HepG2 (cell line): ENCODE data around the gene SELENOH. TPM values are rescaled to one million over a fixed set of nuclear protein-coding genes. Genes with fewer than 3 reads are reported as not detected.
A peak's percentile ranks its signal among the peaks of the same experiment; 100 is the strongest.

Source experiments
- ATF3 ChIP-seq: sonication (generic); formaldehyde crosslinking; IDR thresholded peaks from 2 replicates; pipeline ENCODE4 v1.4.0; 2020; ENCODE audit warnings: missing genetic modification reagents
- DMAP1 ChIP-seq: IDR thresholded peaks from 2 replicates; pipeline ENCODE4 v1.6.1; 2016
- DR1 ChIP-seq: sonication (generic); formaldehyde crosslinking; IDR thresholded peaks from 2 replicates; pipeline ENCODE4 v1.8.0; 2021; ENCODE audit warnings: mild to moderate bottlenecking, missing genetic modification reagents, inconsistent platforms
- HDAC1 ChIP-seq: sonication (generic); formaldehyde crosslinking; IDR thresholded peaks from 2 replicates; pipeline ENCODE4 v1.5.1; 2020; ENCODE audit warnings: mild to moderate bottlenecking, missing genetic modification reagents
- IKZF4 ChIP-seq: sonication (generic); formaldehyde crosslinking; IDR thresholded peaks from 2 replicates; pipeline ENCODE4 v1.5.1; 2020; ENCODE audit warnings: borderline replicate concordance, mild to moderate bottlenecking, low read depth, missing genetic modification reagents; ENCODE audit errors: not compliant biosample characterization
- MYNN ChIP-seq: sonication (generic); formaldehyde crosslinking; IDR thresholded peaks from 2 replicates; pipeline ENCODE4 v1.4.0; 2020; ENCODE audit warnings: mild to moderate bottlenecking, low read depth, missing genetic modification reagents
- NFYB ChIP-seq: sonication (generic); formaldehyde crosslinking; IDR thresholded peaks from 2 replicates; pipeline ENCODE4 v1.4.0; 2020; ENCODE audit warnings: missing genetic modification reagents
- POLR2AphosphoS2 ChIP-seq: IDR thresholded peaks from 2 replicates; pipeline ENCODE4 v1.6.1; 2011; ENCODE audit warnings: low read depth, low read length, improper control_type of control experiment
- POLR2AphosphoS5 ChIP-seq: IDR thresholded peaks from 2 replicates; pipeline ENCODE4 v1.6.1; 2012; ENCODE audit warnings: low read depth, low read length
- PRDM10 ChIP-seq: sonication (generic); formaldehyde crosslinking; IDR thresholded peaks from 2 replicates; pipeline ENCODE4 v1.4.0; 2020; ENCODE audit warnings: low read depth, missing genetic modification reagents
- TOE1 ChIP-seq: sonication (generic); formaldehyde crosslinking; IDR thresholded peaks from 2 replicates; pipeline ENCODE4 v1.4.0; 2020; ENCODE audit warnings: mild to moderate bottlenecking, missing genetic modification reagents
- YY1 ChIP-seq: IDR thresholded peaks from 2 replicates; pipeline ENCODE4 v1.6.1; 2011; ENCODE audit warnings: low read length, low read depth, moderate library complexity, mild to moderate bottlenecking; ENCODE audit not compliant: insufficient read depth, insufficient replicate concordance
- ZBTB26 ChIP-seq: IDR thresholded peaks from 2 replicates; pipeline ENCODE4 v1.6.1; 2016; ENCODE audit warnings: missing compliant biosample characterization, missing genetic modification reagents, borderline replicate concordance
- ZMYM4 ChIP-seq: sonication (generic); formaldehyde crosslinking; IDR thresholded peaks from 2 replicates; pipeline ENCODE4 v1.8.1; 2023; ENCODE audit warnings: mild to moderate bottlenecking, missing genetic modification reagents
- ZNF580 ChIP-seq: IDR thresholded peaks from 2 replicates; pipeline ENCODE4 v1.6.1; 2016; ENCODE audit warnings: low read depth, borderline replicate concordance
- ZNF597 ChIP-seq: sonication (generic); formaldehyde crosslinking; IDR thresholded peaks from 2 replicates; pipeline ENCODE4 v1.5.0; 2020; ENCODE audit warnings: missing genetic modification reagents
- ZNF703 ChIP-seq: sonication (generic); formaldehyde crosslinking; IDR thresholded peaks from 2 replicates; pipeline ENCODE4 v1.5.1; 2020; ENCODE audit warnings: missing genetic modification reagents, mild to moderate bottlenecking, moderate library complexity, borderline replicate concordance
- ZNF710 ChIP-seq: sonication (generic); formaldehyde crosslinking; IDR thresholded peaks from 2 replicates; pipeline ENCODE4 v1.5.0; 2020; ENCODE audit warnings: mild to moderate bottlenecking, missing genetic modification reagents, borderline replicate concordance
- ZNF83 ChIP-seq: sonication (generic); formaldehyde crosslinking; IDR thresholded peaks from 2 replicates; pipeline ENCODE4 v1.4.0; 2020; ENCODE audit warnings: missing genetic modification reagents, mild to moderate bottlenecking, borderline replicate concordance
- ZNF879 ChIP-seq: sonication (generic); formaldehyde crosslinking; IDR thresholded peaks from 2 replicates; pipeline ENCODE4 v1.8.1; 2023; ENCODE audit warnings: missing genetic modification reagents
- polyA plus RNA-seq, 8 experiments: library from polyadenylated mRNA; depleted of rRNA in 3 of 8; stranded (reverse) in 7 of 8; unstranded in 1 of 8; fragments of >200 nt; fragmentation: Illumina TruSeq in 4 of 8; extraction: Trizol in 4 of 8; gene quantifications; 2 replicates each; pipeline versions ENCODE4 v1.2.1 to v1.2.3, GENCODE V29; 2011 to 2016; ENCODE audit warnings: low read depth in 4 of 8, missing spikeins in 1 of 8, mixed read lengths in 1 of 8; ENCODE audit not compliant: insufficient read depth in 1 of 8
- total RNA-seq, 5 experiments: library from RNA; depleted of rRNA; stranded (reverse); fragments of >200 nt; fragmentation: Illumina TruSeq; extraction: Trizol; gene quantifications; 2 replicates each; pipeline ENCODE4 v1.2.3, GENCODE V29; 2016; ENCODE audit warnings: low read depth in 1 of 5

The SELENOH gene
- total and polyA plus RNA-seq, 2 of the 13 experiments (the other 11 are each of a cell fraction or from before 2014, with no cell fraction given): 27.2 to 77.4 TPM

- TF ChIP-seq PRDM10 (CRISPR knock-in tag): peak; percentile 76
- no peak for TF ChIP-seq ZNF703 (CRISPR knock-in tag)
- no peak for TF ChIP-seq ZNF879 (CRISPR knock-in tag)
- TF ChIP-seq ZNF597 (CRISPR knock-in tag): no peak
- no peak for TF ChIP-seq ZNF83 (CRISPR knock-in tag)
- peak; percentile 50; the same call in 1 of the 2 replicates for TF ChIP-seq ZMYM4 (CRISPR knock-in tag)
- TF ChIP-seq MYNN (CRISPR knock-in tag): no peak
- TF ChIP-seq ZBTB26 (CRISPR knock-in tag): no peak
- peak; percentile 26; the same call in 1 of the 2 replicates for TF ChIP-seq HDAC1 (CRISPR knock-in tag)
- no peak for TF ChIP-seq TOE1 (CRISPR knock-in tag)
- TF ChIP-seq DMAP1 (CRISPR knock-in tag): peak; percentile 56
- TF ChIP-seq ATF3 (CRISPR knock-in tag): no peak
- TF ChIP-seq IKZF4 (CRISPR knock-in tag): no peak
- TF ChIP-seq POLR2AphosphoS5: peak; percentile 93
- TF ChIP-seq POLR2AphosphoS2: peak; percentile 67; the same call in 1 of the 2 replicates
- TF ChIP-seq YY1: peak; percentile 81
- no peak; the same call in 1 of the 2 replicates for TF ChIP-seq DR1 (CRISPR knock-in tag)
- peak; percentile 76; the same call in 1 of the 2 replicates for TF ChIP-seq ZNF580 (CRISPR knock-in tag)
- peak; percentile 99 for TF ChIP-seq ZNF710 (CRISPR knock-in tag)
- peak; percentile 90 for TF ChIP-seq NFYB (CRISPR knock-in tag)
Observed at GRCh38 chr11:57761301-57762234, 20.3 kb downstream of the SELENOH start, which contains the start of gene CTNND1 (continued).
